Mesodermal cell (in vitro differentiated cells): ENCODE measurements around the gene NMNAT2.
A peak's percentile ranks its signal among the peaks of the same experiment; 100 is the strongest.

Experiments
- H3K27ac ChIP-seq: 2 replicates; pipeline ENCODE4 v1.7.0; 2013; ENCODE audit warnings: mild to moderate bottlenecking, low read depth, low read length, moderate library complexity; ENCODE audit not compliant: severe bottlenecking
- H3K36me3 ChIP-seq: 2 replicates; pipeline ENCODE4 v1.7.1; 2013; ENCODE audit warnings: mild to moderate bottlenecking, low read length, moderate library complexity; ENCODE audit not compliant: control insufficient read depth, insufficient read depth
- H3K4me1 ChIP-seq: one replicate; pipeline ENCODE4 v1.7.1; 2013; ENCODE audit warnings: mild to moderate bottlenecking, low read length; ENCODE audit not compliant: insufficient read depth, control insufficient read depth, poor library complexity, severe bottlenecking
- H3K4me3 ChIP-seq: 2 replicates; pipeline ENCODE4 v1.7.0; 2013; ENCODE audit warnings: low read length, control low read depth, mild to moderate bottlenecking; ENCODE audit not compliant: insufficient read depth, poor library complexity, severe bottlenecking; ENCODE audit errors: extremely low read depth
- H3K9me3 ChIP-seq: 2 replicates; pipeline ENCODE4 v1.7.1; 2013; ENCODE audit warnings: mild to moderate bottlenecking, low read length, moderate library complexity; ENCODE audit not compliant: control insufficient read depth
- WGBS, 2 experiments: methylation state at CpG; one replicate each; pipeline ENCODE4 v1.1.5; 2013; ENCODE audit warnings: missing lambda C conversion rate in 2 of 2; ENCODE audit not compliant: insufficient coverage in 2 of 2; 5-methylcytosine and 5-hydroxymethylcytosine counted together

Gene NMNAT2

DNA sequence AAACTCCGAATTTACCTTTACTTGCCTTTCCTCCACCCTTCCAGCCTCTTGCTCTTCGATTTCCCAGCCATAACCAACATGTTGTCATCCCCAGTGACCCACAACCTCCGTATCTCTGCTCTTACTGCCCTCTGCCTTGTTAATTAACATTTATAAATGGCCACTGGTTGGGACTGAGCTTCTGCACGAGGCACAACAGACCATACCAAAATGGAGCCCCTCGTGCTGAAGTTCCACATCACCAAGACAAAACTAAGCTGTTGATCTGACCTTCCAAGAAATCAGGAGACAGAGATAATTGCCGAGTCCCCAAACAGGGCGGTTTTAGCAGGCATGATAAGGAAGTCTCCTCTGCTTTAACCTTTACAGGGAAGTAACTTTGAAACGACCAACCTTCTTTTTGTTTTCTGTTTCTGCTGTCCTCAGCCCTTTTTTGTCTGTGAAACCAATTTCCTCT, 71.9 kb downstream of the NMNAT2 start:
- Histone ChIP-seq H3K4me3 (no peak overlapping the region), H3K9me3 (no peaks in the 10 kb centered on the region), H3K36me3 (no peaks in the 10 kb centered on the region), H3K27ac (no peak overlapping the region), H3K4me1 (no peaks in the 10 kb centered on the region)
- WGBS, 2 experiments = 78 to 84% methylated on average over 7 to 8 of the region's 8 CpGs

DNA sequence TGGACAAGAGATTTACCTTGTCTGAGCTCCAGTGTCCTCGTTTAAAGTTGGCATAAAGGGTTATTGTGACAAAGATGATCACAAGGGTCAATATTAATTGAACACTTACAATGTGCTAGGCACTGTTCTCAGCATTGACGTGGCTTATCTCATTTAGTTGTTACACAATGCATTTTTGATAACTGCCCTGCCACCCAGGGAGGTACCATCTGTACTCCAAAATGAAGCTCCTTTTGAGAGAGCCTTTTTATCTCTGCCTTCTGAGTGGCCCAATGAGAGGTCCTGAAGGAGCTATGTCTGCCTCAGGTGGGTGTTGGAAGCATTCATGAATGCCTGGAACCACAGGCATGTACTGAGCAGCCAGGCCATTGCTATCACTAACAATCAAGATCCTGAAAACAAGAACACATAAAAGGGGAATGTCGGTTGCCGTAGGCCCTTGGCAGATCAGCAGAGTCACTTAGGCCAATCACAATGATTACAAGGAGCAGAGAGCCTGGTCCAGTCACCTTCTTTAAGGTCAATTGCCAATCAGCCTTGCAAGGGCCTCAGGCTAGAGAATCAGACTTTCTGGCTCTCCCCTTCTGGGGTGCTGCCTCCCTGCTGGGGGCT, 78.5 kb downstream of the NMNAT2 start:
- 89 to 93% methylated on average over 3 to 4 of the region's 4 CpGs for whole genome bisulfite sequencing, 2 experiments
- Histone ChIP-seq H3K9me3 (no peaks in the 10 kb centered on the region), H3K36me3 (no peaks in the 10 kb centered on the region), H3K27ac (no peak overlapping the region), H3K4me3 (no peak overlapping the region), H3K4me1 (no peaks in the 10 kb centered on the region)

DNA sequence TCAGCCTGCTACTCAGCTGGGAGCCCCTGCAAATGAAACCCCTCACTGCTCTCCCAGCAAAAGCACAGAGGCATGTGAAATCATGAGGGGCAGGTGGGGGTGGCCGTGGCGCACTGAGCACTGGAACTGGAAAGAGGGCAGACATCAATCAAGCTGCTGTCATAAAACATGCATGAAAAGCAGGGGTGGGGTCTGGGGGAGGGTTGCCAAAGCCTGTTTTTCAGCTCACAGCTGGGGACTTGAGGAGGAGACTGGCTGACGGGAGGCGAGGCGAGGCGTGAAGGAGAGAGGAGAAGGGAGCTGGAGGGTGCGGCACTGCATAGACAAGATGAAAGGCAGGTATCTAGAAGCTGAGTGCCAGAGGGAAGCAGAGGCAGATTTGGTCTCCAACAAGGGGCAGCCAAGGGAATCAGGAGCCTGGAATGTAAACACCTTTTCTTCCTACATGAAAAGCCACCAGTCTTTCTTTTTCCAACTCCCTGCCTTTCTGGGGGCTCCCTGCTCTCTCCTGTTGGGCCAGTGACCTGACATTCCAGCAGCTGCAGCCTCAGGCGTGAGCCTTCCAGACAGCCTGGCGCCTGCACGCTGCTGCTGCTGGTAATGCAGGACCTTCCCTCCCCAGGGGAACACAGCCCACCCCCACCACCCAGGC, 87.0 kb downstream of the NMNAT2 start:
- WGBS, 2 experiments = 28% methylated on average over 9 to 10 of the region's 10 CpGs
- no peak overlapping the region for H3K4me3 ChIP-seq

DNA sequence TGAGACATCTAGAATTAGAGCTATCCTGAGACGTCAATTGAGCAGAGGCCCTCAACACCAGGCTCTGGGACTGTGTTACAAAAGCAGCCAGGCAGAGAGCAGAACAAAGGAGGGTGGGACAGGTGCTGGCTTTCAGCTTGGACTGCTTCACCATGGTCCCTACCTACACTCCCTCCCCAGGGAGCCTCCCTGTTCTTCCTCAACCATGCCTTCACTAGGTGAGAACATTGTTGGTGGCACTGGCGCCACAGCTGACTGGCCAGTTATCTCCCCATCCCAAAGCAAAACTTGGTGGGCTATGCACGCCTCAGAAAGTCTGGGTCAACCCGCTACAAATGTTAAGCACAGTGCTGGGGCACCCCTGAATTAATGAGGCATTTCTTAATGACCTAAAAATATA, 87.8 kb downstream of the NMNAT2 start:
- Histone ChIP-seq H3K4me3 (no peak overlapping the region), H3K9me3 (no peaks in the 10 kb centered on the region), H3K27ac (peak overlapping the region; percentile 66), H3K36me3 (no peaks in the 10 kb centered on the region), H3K4me1 (peaks cover 14% of the 10 kb centered on the region)
- WGBS, 2 experiments = 60 to 86% methylated on average over 2 of the region's 4 CpGs

More for the DNA sequence above, 87.0 kb downstream of the NMNAT2 start:
- Histone ChIP-seq H3K4me1 (peaks cover 14% of the 10 kb centered on the region), H3K9me3 (no peaks in the 10 kb centered on the region), H3K27ac (peak overlapping the region; percentile 66), H3K36me3 (no peaks in the 10 kb centered on the region)

DNA sequence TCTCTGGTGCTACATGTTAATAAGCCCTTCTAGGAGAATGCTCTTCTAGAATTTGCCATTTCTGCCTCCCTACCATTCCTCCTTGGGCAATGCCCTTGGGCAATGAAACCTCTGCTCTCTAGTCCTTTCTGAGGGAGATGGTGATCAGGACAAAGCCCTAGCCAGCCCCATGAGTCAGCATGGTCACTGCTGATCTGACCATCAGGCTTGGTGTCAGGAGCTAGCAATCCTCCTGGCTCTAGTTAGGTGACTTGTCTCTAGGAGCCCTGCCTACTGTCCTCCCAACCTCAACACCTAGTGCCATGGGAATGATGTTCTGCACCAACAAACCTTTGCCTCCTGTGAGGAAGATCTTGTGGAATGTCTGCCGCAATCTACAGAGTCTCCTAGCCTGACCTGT, 89.8 kb downstream of the NMNAT2 start:
- Histone ChIP-seq H3K4me3 (no peak overlapping the region), H3K9me3 (no peaks in the 10 kb centered on the region), H3K4me1 (peaks cover 27% of the 10 kb centered on the region), H3K27ac (no peak overlapping the region), H3K36me3 (no peaks in the 10 kb centered on the region)
- 100% methylated on average over 1 of the region's 1 CpG; no CpG with 5 or more reads in 1 of the 2 experiments for WGBS, 2 experiments

DNA sequence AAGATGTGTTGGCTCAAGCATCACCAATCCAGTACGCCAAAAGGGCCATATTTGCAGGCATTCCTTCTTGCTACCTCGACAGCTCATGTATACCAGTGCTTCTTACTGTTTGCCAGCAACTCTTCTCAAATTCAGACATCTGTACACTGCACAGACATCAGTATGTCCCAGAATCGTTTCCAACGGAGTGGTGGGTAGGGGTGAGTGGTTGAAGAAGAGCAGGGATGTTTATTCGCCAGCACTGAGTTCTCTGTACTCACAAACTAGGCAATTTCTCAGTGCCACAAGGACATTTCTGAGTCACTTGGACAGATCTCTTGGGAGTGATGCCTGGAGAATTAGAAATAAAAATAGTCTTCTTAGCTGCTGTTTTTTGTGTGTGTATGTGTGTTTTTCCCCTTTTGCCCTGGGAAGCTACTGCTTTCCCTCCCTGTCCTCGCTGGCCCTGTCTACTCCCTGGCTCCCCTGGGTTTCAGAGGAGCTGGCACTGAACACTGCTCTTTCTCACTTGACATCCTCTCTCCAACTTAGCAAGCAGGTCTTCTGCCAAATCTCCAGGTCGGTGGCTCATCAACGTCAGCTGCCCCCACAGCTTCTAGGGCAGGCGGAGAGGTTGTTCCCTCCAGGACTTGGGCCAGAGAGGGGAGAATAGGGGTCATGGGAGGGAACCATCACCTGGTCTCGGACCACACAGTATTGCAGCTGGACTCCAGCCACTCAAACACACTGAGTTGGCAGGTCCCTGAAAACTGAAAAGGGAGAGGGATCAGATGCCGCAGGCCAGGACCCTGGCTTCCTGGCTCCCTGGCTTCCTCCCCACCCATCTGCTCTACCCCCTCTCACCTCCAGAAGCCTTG, 90.5 kb downstream of the NMNAT2 start:
- Histone ChIP-seq H3K27ac (no peak overlapping the region), H3K9me3 (no peaks in the 10 kb centered on the region), H3K4me1 (peaks cover 30% of the 10 kb centered on the region), H3K36me3 (no peaks in the 10 kb centered on the region), H3K4me3 (no peak overlapping the region)
- WGBS, 2 experiments = 94 to 97% methylated on average over 5 to 7 of the region's 11 CpGs

DNA sequence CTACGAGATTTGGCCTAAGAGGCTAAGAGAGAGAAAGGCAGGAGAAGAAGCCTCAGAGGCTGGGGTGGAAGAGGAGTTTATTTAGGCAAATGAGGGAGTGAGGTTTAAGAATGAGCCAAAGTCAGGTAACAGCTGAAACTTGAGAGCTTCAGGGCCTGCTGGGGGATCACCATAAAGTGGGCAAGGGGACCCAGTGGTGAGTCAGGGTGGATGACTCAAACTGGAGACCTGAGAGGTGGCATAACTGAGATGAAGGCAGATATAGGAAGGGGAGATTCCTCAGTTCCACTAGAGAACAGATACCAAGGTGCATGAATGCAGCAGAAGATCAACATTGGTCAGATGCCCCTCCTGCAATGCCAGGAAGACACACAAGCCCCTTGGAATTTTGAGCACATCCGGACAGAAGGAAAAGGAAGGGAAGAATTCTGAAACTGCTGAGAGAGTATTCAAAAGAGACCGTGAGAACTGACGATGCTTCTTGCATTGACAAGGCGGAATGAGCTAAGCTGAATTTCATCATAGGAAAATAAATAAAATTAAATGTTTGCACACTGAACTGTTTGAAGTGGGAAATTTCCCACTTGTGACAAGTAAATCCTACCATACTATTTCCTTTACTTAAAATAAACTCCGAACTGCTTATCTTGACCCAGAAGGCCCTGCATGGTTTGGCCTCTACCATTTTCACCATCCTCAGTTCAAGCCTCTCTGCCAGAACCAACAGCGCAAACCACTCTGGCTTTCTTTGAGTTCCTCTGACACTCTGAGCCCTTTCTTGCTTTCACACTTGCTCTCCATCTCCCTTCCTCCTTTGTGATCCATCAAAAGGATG, 94.1 kb downstream of the NMNAT2 start:
- no peaks in the 10 kb centered on the region for H3K9me3 ChIP-seq
- H3K36me3 ChIP-seq = no peaks in the 10 kb centered on the region
- peaks cover 16% of the 10 kb centered on the region for H3K4me1 ChIP-seq
- peak overlapping the region; percentile 41 for H3K27ac ChIP-seq
- H3K4me3 ChIP-seq = no peak overlapping the region
- 85 to 94% methylated on average over 6 of the region's 7 CpGs for WGBS, 2 experiments

DNA sequence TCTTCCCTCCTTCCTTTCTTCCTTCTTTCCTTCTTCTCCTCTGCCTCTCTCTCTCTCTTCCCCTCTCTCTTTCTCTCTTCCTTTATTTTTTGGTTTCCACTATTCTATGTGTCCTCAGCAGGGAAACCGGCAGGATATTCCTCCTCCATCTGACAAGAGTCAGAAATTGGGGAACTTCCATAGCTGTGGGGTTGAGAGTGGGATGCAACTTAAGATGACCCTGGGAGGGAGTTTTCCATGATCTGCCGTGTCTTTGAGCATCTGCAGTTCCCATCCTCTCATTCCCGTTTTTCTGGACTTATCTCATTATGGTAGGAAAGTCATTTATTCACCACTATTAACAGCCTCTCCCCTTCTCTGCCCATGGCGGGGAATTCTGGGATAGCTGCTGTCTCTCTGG, 98.6 kb downstream of the NMNAT2 start:
- Histone ChIP-seq H3K4me1 (peaks cover 32% of the 10 kb centered on the region), H3K27ac (no peak overlapping the region), H3K36me3 (no peaks in the 10 kb centered on the region), H3K4me3 (no peak overlapping the region), H3K9me3 (no peaks in the 10 kb centered on the region)
- WGBS, 2 experiments = no CpG with 5 or more reads among the region's 4 CpGs

DNA sequence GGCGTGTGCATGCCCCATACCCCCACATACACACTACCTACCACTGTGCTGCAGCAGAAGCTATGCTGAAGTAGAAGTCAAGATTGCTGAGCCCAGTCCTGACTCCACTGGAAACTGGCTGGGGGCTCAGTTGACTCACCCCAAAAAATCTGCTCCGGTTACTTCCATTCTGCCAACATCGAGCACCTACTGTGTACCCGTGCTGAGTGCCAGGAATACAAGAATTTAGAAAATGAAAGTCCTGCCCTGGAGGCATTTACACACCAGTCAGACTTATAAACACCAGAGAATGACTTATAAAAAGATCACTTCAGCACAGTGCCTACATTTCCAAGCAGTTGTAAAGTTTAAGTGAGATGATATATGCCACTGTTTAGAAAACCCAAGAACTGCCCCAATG, 99.1 kb downstream of the NMNAT2 start:
- H3K4me3 ChIP-seq = no peak overlapping the region
- peaks cover 28% of the 10 kb centered on the region for H3K4me1 ChIP-seq
- 88 to 95% methylated on average over 3 to 4 of the region's 4 CpGs for WGBS, 2 experiments
- no peak overlapping the region for H3K27ac ChIP-seq
- no peaks in the 10 kb centered on the region for H3K9me3 ChIP-seq
- no peaks in the 10 kb centered on the region for H3K36me3 ChIP-seq

DNA sequence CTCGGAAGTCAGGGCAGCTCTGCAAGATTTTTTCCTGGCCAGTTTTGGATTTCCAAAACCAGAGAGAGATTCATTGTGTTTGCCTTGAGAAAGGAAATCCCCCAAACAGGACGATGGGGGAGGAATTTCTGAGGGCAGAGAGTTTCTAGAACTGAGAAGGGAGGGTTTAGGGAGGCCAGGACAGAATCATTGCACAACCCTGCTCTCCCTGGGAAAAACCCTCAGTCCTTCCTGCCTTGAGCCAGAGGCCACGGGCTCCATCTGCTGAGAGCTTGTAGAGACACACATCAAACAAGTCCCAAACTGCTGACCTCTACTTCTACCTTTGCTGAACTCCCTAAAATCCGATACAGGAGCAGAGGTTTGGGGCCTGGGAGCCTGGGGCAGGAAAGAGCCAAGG, 99.7 kb downstream of the NMNAT2 start:
- peak overlapping the region; percentile 57 for H3K27ac ChIP-seq
- peaks cover 21% of the 10 kb centered on the region for H3K4me1 ChIP-seq
- no peak overlapping the region for H3K4me3 ChIP-seq
- H3K36me3 ChIP-seq = no peaks in the 10 kb centered on the region
- WGBS, 2 experiments = 61 to 100% methylated on average over 1 to 3 of the region's 4 CpGs
- no peaks in the 10 kb centered on the region for H3K9me3 ChIP-seq
